A172 (cell line): ENCODE measurements around the gene PCNX2. TPM values are rescaled to one million over a fixed set of nuclear protein-coding genes. Genes with fewer than 3 reads are reported as not detected.
"Not testable (repeated sequence)": the region's sequence is repeated elsewhere in the genome, so short reads cannot be mapped to it uniquely, and the experiment has no call there.

Source experiments
- DNase-seq: peaks from one replicate; pipeline ENCODE4 v3.0.0-alpha.2; 2015; ENCODE audit warnings: low spot score
- total RNA-seq: library from RNA; depleted of rRNA; stranded (reverse); fragments of >200 nt; shearing (Covaris generic); gene quantifications from 2 replicates; pipeline ENCODE4 v1.2.3, GENCODE V29; 2014

Gene PCNX2
- total RNA-seq, 1 experiment from 2014 or later = 10.5 TPM

DNA sequence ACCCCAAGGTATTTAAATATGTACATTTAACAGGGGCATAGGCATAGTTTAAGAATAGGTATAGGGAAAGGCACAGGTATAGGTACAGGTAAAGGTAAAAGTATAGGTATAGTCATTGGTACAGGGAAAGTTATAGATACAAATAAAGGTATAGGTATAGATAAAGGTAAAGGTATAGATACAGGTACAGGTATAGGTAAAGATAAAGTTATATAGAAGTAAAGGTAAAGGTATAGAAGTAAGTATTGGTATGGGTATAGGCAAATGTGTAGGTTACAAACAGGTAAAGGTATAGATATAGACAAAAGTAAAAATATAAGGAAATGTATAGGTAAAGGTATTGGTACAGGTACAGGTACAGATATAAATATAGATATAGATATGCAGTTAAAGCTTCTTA, 137.2 kb downstream of the PCNX2 start:
- no peak for DNase-seq

DNA sequence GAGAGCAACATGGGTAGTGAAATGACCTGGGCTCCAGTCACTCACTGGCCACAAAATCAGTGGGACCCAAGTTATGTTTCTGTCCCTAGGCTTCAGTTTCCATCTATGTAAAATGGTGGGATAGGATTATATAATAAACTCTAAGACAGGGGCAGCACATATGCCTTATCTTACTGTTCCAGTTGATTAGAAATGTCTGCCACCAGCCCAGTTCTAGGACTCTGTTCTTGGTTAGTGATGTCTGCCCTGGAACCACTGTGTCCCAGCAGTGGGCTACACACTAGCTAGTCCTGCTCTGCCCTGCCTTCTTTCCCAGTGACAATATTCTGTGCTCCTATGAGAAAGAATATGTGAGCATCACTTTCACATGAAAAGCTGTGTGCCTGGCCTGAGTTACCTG, 138.3 kb downstream of the PCNX2 start:
- no peak for DNase-seq

DNA sequence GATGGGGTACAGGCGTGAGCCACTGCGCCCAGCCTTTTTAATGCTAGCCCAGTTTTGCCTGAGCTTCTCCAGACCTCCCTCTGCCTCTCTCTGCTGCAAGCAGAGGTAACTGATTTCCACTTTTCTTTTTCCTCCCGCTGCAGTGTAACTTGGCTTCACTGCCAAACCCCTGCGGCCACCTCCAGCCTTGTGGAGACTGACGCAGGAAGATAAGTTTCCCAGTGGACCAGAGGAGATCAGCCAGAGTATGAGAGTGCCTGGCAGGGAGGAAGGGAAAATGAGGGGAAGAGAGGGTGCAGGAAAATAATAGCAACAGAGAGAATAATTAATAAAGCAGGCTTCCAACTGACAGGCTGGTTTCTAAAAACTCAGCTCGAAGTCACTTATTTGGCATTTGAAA, 143.7 kb downstream of the PCNX2 start:
- no peak for DNase-seq

DNA sequence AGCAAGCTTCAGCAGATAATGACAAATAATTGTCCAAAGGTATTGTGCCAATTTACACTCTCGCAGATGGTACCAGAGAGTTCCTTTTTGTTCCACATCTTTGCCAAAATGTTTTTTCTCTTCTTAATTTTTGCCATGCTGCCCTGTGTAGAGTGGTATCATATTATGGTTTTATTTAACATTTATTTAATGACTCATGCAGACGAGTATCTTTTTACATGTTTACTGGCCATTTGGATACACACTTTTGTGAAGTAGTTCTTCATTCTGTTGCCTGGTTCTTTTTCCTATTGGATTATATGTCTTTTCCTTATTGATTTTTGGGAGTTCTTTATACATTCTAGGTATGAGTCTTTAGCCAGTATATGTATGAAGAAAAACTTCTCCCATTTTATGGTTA, 151.1 kb downstream of the PCNX2 start:
- DNase-seq = no peak

DNA sequence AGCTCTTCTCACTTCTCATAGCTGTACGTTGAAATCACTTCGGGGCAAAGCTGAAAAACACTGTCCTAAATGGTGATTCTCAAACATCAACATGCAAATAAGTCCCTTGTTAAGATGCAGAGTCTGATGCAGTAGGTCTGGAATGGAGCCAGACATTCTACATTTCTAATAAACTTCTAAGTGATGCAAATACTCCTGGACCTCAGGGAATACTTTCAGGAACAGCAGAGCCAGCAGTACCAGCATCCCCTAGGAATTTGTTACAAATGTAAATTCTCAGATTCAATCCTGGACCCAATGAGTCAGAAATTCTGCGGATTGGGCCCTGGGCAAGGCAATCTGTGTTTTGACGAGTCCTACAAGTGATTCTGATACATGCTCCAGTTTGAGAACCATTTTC, 152.3 kb downstream of the PCNX2 start:
- DNase-seq = no peak

DNA sequence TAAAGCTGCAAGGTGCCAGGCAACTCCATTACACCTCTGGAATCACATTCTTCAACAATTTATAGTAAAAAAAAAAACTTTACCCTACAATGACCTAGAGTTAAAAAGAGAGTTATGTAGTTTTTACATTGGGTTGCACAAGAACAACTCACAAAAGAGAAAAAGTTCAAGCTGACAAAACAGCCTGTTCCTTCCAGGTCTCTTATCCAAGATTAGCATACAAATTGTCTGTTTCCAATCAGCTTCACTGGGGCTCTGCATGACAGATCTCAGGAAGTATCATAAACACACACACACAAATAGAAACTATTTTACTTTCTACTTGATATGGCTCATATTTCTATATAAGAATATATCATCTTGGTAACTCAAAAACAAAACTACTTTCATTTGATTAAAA, 154.6 kb downstream of the PCNX2 start:
- no peak for DNase-seq

DNA sequence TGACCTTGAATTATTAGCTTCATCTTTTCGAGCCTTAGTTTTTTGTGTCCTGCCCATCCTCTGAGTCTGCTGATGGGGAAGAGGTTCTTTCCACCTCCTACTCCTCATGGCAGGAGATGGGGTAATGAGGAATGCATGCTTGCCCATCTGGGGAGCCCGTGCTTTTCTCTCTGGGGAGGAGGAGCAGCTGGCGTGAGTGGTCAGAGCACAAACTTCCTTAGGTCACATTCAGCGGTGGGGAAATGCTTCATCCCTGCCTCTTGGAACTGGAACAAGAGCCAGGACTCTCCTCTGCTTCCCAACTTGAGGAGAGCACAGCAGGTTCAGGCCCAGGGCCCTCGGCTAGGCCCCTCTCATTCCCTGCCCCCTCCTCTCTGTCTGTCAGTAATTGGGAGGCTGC, 155.0 kb downstream of the PCNX2 start:
- no peak for DNase-seq

DNA sequence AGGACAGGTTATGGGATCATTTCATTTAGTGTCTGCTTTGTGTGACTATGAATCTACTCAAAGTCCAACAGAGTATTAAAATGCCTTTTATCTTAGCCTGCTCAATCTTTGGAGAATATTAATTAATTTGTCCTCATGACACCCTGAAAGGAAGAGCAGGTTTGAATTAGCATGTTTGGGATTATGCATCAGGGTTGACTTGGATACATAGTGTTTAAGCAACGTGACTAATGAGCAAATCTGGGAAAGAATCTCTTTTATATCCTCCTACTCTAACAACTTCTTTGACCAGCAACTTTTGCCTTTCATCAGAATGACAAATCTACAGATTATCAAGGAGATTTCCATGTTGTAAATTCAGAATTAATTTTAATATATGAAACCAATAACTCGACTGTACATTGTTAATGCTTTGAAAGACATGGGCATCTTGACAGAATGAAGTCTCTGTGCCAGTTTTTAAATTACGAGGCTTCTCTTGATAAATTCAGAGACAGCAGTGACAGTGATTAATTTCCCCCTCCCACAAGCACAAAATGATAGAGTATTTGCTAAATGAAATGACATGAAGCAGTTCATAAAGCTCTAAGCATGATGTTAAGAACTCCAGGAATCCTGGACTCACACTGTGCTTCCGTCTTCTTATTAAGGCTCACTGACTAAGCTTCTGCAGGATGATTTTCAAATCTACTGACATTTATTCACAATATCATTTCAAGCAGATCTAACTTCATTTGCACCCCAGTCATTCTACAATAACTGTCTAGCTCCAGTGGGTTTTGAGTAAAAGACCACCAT, 156.5 kb downstream of the PCNX2 start:
- DNase-seq = no peak

DNA sequence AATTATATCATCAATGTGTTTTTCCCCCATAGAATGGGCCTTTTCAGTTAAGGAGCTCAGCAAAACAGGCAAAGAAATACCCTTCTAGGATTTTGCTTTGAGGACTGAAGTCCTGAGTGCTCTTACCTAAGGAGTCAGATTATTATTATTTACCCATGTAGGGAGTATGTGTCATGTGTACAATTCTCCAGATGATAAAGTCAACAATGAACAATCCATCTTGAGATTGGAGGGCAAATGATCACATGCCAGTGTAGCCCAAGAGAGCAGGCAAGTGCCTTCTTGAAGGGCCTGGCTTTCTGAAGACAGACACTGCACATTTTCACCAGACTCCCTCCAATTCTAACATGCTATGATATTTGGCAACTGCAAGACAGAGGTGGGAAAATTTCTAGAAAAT, 159.7 kb downstream of the PCNX2 start:
- DNase-seq = no peak

DNA sequence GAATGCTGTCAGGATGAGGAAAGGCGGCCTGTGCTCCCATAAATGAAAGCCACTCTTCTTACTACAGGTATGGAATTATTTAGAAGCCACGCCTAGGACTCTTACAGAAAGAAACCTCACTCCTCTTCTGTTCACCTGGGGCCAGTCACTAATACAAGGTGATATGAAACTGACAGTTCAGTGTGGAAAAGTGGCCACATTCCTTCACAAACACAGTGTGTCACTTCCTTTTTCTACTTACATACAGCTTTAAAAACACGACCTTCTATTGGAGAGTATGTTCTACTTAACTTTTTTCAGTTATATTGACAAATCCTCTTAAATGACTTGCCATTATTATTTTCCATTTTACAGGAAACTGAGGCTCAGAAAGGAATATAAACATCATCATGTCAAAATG, 163.1 kb downstream of the PCNX2 start:
- no peak for DNase-seq

DNA sequence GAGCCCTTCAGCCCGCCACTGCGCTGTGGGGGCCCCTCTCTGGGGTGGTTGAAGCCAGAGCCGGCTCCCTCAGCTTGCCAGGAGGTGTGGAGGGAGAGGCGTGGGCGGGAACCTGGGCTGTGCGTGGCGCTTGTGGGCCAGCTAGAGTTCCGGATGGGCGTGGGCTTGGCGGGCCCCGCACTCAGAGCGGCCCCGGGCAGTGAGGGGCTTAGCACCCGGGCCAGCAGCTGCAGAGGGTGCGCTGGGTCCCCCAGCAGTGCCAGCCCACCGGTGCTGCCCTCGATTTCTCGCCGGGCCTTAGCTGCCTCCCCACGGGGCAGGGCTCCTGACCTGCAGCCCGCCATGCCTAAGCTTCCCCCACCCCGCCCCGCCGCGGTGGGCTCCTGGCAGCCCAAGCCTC, 166.5 kb downstream of the PCNX2 start:
- DNase-seq = not testable (repeated sequence)

DNA sequence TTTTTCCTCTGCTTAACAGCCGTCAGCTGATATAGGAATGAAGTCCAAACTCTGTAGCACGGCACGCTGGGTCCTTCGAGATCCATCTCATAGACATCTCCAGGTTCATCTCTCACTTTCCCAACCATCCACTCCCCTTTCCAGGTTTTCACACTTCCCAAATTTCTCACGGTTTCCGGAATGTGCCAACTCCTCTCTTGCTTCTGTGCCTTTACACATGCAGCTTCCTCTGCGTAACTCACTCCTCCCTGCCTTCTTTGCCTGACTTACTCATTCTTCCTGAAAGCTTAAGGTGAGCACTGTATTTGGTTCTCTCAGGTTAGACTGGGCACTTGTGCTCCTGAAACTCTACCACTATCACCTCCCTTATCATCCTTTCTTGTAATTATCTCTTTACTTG, 168.4 kb downstream of the PCNX2 start:
- DNase-seq = no peak

DNA sequence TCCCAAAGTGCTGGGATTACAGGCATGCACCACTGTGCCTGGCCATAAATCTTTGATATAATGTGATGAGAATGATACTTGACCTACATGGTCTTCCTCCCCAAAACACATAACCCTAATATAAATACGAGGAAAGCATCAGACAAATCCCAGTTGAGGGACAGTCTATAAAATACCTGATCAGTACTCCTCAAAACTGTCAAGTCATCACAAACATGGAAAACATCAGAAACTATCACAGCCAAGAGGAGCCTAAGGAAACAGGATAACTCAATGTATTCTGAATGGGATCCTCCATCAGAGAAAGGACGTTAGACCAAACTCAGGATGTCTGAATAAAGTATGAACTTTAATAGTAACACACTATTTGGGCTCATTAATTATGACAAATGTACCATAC, 172.7 kb downstream of the PCNX2 start:
- DNase-seq = no peak

DNA sequence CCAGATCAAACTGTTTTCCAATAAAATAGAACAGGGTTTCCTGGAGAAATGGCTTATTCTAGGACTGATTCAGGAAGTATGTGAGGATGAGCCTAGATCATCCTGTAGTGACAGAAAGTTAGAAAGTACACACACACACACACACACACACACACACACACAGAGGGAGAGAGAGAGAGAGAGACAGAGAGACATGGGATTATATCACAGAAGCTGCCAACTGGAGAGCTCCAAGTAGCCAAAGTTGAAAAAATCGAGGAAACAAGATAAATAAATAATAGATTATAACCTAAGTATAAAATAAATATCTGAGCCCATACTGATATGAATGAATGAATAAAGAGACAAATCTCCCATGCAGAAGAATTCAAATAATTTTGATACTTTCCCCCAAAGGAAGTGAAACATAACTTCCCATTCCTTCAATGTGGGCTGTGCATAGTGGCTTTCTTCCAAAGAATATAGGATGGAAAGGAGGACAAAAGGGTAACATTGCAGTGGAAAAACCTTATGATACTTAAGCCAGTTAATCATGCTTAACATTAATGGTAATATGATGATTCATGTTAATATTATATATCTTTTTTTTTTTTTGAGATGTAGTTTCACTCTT, 173.5 kb downstream of the PCNX2 start:
- no peak for DNase-seq

DNA sequence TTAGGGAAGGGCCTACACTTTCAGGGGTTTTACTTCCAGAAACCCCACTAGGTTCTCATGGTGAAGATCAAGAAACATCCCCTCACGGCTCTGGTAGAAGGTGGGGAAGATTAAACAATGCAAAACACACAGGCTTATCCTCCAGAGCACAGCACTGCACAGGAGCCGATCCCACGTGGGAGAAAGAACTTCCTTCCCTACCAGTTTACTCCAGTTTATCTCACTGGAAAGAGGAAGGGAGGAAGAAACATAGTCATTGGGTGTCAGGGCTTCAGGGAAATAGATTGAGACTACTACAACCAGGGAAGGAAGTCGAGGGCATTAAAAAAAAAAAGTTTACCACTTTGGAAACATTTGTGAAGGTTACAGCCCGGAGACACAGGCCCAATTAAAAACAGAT, 180.7 kb downstream of the PCNX2 start:
- DNase-seq = no peak

DNA sequence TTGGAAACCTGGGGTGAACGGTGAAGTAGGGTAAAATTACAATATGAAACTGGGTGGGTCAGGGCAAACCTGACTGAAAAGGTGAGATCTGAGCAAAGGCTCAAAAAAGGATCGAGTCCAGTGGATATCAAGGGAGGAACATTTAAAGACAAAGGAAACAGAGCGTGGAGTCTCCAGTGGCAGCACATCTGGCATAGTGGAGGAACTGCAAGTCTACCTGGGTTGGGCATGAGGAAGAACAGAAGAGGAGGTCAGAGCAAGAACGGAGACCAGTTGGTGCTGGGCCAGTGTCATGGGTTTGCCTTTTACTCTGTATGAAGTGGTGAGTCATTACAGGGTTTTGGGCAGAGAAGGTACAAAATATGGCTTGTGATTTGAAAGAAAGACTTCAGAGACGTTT, 181.4 kb downstream of the PCNX2 start:
- DNase-seq = peak; percentile 80

DNA sequence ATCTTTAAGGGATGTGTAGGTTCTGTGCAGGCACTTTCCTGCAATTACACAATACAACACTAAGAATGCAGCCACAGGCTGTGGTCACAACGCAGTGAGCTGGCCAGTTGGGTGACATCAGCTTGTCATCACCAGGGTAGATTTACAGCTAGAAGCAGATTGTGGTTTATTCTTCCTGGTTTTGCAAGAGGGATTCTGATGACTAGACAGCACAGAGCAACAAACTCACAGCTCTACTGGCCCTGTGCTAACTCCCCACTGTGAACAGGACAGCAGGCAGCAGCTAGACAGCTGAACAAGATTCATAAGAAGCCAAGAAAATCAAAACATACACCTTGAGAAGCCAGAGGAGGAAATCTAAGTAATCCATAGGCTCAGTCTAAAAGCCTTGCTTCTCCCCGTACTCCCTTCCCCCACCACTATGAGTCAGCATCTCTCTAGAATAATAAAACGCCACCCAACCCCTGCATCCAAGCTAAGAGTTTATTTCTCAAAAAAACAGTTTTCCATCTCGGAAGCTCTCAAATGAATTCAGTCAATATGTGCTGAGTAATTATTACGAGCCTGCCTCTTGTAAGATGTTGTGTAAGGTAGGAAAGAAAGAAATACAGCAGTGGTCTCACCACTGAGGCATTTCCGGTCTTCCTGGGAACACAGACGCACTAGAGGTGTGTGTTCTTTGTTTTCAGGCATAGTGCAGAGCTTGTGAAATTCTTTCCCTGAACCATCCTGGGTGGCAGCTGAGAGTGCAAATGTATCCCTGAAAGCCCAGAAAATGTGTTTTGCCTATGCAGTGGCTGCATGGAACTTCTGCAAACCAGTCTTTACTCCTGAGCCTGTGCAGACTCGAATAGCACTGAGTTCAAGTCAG, 182.3 kb downstream of the PCNX2 start:
- DNase-seq = peak; percentile 100

DNA sequence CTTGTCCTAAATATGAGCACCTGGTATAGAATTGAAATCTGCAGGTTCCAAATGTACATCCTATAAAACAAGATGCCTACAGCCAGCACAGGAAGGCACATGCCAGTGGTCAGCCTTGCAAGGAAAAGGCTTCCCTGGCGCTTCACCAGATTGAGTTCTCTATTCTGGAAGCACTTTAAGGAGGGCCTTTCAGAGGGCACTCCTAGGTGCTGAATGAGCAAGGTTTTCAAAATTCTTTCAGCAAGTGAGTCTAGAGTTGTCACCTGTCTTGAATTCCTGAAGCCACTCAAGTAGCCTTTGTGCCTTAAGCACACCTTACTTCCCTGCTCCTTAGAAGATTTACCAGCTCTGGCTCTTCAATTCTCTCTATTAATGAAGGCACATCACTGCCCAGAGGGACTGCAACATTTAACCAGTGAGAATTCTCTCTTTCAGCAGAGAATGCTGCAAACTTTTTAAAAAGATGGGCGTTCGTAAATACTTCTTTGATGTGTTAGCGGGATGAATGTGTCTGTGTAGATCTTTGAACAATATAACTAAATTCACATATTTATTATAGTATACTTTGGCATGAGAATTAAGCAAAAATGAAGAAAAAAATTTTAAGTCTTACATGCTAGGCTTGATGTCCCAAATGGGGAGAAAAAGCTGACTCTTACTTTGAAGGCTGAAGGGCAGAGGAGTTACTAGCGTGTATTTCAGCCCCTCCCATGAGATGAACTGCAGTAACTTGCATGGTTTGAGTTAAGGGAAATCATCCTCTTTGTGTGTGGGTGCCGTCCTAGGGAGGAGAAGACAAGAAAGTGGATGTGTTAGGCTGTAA, 183.1 kb downstream of the PCNX2 start:
- peak; percentile 37 for DNase-seq

DNA sequence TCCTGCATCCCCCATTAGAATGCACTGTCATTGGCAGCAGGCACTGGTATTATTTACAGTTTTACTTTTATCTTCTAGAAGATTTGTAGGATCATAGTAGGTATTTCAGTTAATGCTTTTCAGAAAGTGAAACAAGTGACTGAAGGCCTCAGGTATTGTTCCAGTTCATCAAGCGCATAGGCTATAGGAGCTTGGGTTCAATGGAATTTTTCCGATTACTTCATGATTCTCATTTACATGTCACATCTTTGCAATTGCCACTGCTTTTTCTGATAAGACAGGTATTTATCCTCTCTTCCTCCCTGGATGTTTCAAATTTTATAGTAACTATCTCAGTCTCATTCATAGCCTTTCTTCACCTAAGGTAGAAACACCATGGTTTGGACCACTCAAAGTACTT, 183.8 kb downstream of the PCNX2 start:
- DNase-seq = no peak

DNA sequence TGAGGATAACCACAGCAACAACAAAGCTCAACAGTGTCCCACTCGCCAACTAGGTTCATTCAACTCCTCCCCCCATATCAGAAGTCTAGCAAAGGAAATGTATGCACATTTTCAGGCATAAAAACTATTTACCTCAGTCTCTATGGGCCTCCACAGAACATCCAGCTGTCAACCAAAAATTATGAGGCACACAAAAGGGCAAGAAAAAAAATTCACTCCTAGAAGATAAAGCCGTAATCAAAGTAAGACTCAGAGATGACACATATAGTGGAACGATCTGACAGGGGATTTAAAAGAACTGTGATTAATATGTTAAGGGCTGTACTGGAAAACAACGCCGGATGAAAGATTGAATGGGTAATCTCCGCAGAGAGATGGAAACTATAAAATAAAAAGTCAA, 186.4 kb downstream of the PCNX2 start:
- DNase-seq = peak; percentile 82

DNA sequence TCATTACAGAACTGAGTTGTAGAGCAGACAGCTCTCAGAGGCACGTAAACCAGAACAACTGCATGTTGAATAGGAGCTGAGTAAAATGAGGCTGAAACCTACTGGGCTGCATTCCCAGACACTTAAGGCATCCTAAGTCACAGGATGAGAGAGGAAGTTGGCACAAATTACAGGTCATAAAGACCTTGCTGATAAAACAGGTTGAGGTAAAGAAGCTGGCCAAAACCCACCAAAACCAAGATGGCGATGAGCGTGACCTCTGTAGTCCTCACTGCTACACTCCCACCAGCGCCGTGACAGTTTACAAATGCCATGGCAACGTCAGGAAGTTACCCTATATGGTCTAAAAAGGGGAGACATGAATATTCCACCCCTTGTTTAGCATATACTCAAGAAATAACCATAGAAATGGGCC, 187.8 kb downstream of the PCNX2 start:
- DNase-seq = peak; percentile 83

DNA sequence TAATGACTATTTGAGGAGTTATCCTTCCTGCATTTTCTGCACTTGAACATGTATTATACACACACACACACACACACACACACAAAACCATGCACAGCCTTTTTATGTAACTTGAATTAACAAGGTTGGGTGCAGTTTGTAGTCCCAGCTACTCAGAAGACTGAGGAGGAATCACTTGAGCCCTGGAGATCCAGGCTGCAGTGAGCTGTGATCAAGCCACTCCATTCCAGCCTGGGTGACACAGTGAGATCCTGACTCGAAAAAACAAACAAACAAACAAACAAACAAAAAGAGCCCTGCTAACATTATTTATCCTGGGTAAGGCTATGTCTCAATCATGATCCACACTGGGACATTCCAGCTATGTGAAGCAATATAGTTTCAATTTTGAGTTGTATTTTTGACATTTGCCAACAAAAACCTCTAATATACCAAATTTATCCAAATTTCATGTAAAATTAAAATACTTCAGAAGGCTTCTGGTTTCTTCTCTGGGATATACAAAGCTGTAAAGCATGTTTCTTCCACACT, 188.3 kb downstream of the PCNX2 start:
- no peak for DNase-seq
